Activated gamma-delta T cell (primary cell): Measurements from ENCODE around the gene NTRK2.

Experiments used
- DNase-seq: peaks from one replicate; lab custom pipeline; 2025; lab: John Stamatoyannopoulos, UW

Gene NTRK2

GRCh38 chr9:84974258-84974657, 304.7 kb downstream of the NTRK2 start:
- no peak for DNase-seq

- no peak for DNase-seq
Measured at GRCh38 chr9:84974855-84975254, 305.3 kb downstream of the NTRK2 start.

GRCh38 chr9:84975926-84976325, 306.4 kb downstream of the NTRK2 start:
- DNase-seq: no peak

- DNase-seq: no peak
Measured at GRCh38 chr9:84978661-84979060, 309.1 kb downstream of the NTRK2 start.

GRCh38 chr9:84983749-84984148, 314.2 kb downstream of the NTRK2 start:
- no peak for DNase-seq

GRCh38 chr9:84988621-84989020, 319.1 kb downstream of the NTRK2 start:
- no peak for DNase-seq

GRCh38 chr9:84990416-84990815, 320.9 kb downstream of the NTRK2 start:
- no peak for DNase-seq

GRCh38 chr9:84990850-84991513, 321.5 kb downstream of the NTRK2 start:
- DNase-seq: no peak

GRCh38 chr9:84991514-84991870, 322.0 kb downstream of the NTRK2 start:
- no peak for DNase-seq

- no peak for DNase-seq
Measured at GRCh38 chr9:84992381-84992780, 322.9 kb downstream of the NTRK2 start.

- no peak for DNase-seq
Measured at GRCh38 chr9:84993105-84993504, 323.6 kb downstream of the NTRK2 start.

GRCh38 chr9:84996029-84996428, 326.5 kb downstream of the NTRK2 start:
- DNase-seq: no peak

GRCh38 chr9:84996716-84997115, 327.2 kb downstream of the NTRK2 start:
- DNase-seq: no peak

GRCh38 chr9:84997472-84997871, 327.9 kb downstream of the NTRK2 start:
- DNase-seq: no peak

GRCh38 chr9:84998639-84999038, 329.1 kb downstream of the NTRK2 start:
- DNase-seq: no peak

GRCh38 chr9:84999788-85000187, 330.3 kb downstream of the NTRK2 start:
- no peak for DNase-seq

- DNase-seq: no peak
Measured at GRCh38 chr9:85001925-85002324, 332.4 kb downstream of the NTRK2 start.

- no peak for DNase-seq
Measured at GRCh38 chr9:85004818-85005413, 335.4 kb downstream of the NTRK2 start.

GRCh38 chr9:85007748-85008147, 338.2 kb downstream of the NTRK2 start:
- no peak for DNase-seq

- DNase-seq: no peak
Measured at GRCh38 chr9:85008215-85008614, 338.7 kb downstream of the NTRK2 start.

- no peak for DNase-seq
Measured at GRCh38 chr9:85009251-85009650, 339.7 kb downstream of the NTRK2 start.

GRCh38 chr9:85013703-85014102, 344.2 kb downstream of the NTRK2 start:
- no peak for DNase-seq

GRCh38 chr9:85014292-85014691, 344.8 kb downstream of the NTRK2 start:
- no peak for DNase-seq

GRCh38 chr9:85016384-85017006, 347.0 kb downstream of the NTRK2 start:
- DNase-seq: no peak
